DND-41 (cell line): ENCODE results near the gene PAIP2.
A peak's percentile ranks its signal among the peaks of the same experiment; 100 is the strongest.

Source experiments
- ATAC-seq: fragments of 200-7000 bp; cut with Tn5 transposase; 3 replicates; pipeline ENCODE4 v1.9.1; 2021; ENCODE audit warnings: low read depth; ENCODE audit not compliant: insufficient read depth
- DNase-seq: peaks from one replicate; pipeline ENCODE4 v3.0.0-alpha.2; 2020
- H2AFZ ChIP-seq: 2 replicates; pipeline ENCODE4 v1.6.0; 2012; ENCODE audit warnings: low read depth, low read length
- H3K27ac ChIP-seq: 2 replicates; pipeline ENCODE4 v1.5.1; 2012; ENCODE audit warnings: low read length, inconsistent platforms
- H3K27me3 ChIP-seq: fragments of 200-600 bp; sonication (generic); 2 replicates; pipeline ENCODE4 v1.6.0; 2012; ENCODE audit warnings: low read length, mild to moderate bottlenecking, inconsistent platforms; ENCODE audit not compliant: insufficient read depth, poor library complexity
- H3K36me3 ChIP-seq: 2 replicates; pipeline ENCODE4 v1.5.1; 2012; ENCODE audit warnings: low read length, inconsistent platforms; ENCODE audit not compliant: insufficient read depth
- H3K4me1 ChIP-seq: 2 replicates; pipeline ENCODE4 v1.5.1; 2012; ENCODE audit warnings: mild to moderate bottlenecking, low read length; ENCODE audit not compliant: insufficient read depth
- H3K4me2 ChIP-seq: 2 replicates; pipeline ENCODE4 v1.6.0; 2012; ENCODE audit warnings: mild to moderate bottlenecking, moderate library complexity, low read length, inconsistent platforms; ENCODE audit not compliant: insufficient read depth
- H3K4me3 ChIP-seq, 2 experiments: fragments of 200-600 bp in 1 of 2; shearing (Covaris generic) in 1 of 2; 2 replicates each; pipeline ENCODE4 v1.5.1; 2012 to 2016; ENCODE audit warnings: inconsistent platforms in 2 of 2, low read length in 2 of 2, mild to moderate bottlenecking in 2 of 2, low read depth in 1 of 2, moderate library complexity in 1 of 2
- H3K79me2 ChIP-seq: 2 replicates; pipeline ENCODE4 v1.6.0; 2012; ENCODE audit warnings: low read length, inconsistent platforms; ENCODE audit not compliant: insufficient read depth
- H3K9ac ChIP-seq: 2 replicates; pipeline ENCODE4 v1.6.0; 2012; ENCODE audit warnings: low read depth, mild to moderate bottlenecking, inconsistent platforms, low read length, moderate library complexity
- H3K9me3 ChIP-seq: 2 replicates; pipeline ENCODE4 v1.5.1; 2012; ENCODE audit warnings: low read length, moderate library complexity, mild to moderate bottlenecking, inconsistent platforms; ENCODE audit not compliant: insufficient read depth, severe bottlenecking
- H4K20me1 ChIP-seq: 2 replicates; pipeline ENCODE4 v1.6.0; 2012; ENCODE audit warnings: low read length; ENCODE audit not compliant: insufficient read depth
- EZH2 ChIP-seq: IDR thresholded peaks from 3 replicates; pipeline ENCODE4 v1.6.1; 2012; ENCODE audit warnings: borderline replicate concordance, low read depth, mild to moderate bottlenecking, moderate library complexity, low read length, inconsistent platforms; ENCODE audit not compliant: severe bottlenecking
- TF ChIP-seq, protein P1 (sequence below): IDR thresholded peaks from 2 replicates; pipeline ENCODE4 v1.5.1; 2012; ENCODE audit warnings: borderline replicate concordance, low read length, moderate library complexity, mild to moderate bottlenecking; ENCODE audit not compliant: poor library complexity, severe bottlenecking; ENCODE audit errors: extremely low read depth

Gene PAIP2

DNA sequence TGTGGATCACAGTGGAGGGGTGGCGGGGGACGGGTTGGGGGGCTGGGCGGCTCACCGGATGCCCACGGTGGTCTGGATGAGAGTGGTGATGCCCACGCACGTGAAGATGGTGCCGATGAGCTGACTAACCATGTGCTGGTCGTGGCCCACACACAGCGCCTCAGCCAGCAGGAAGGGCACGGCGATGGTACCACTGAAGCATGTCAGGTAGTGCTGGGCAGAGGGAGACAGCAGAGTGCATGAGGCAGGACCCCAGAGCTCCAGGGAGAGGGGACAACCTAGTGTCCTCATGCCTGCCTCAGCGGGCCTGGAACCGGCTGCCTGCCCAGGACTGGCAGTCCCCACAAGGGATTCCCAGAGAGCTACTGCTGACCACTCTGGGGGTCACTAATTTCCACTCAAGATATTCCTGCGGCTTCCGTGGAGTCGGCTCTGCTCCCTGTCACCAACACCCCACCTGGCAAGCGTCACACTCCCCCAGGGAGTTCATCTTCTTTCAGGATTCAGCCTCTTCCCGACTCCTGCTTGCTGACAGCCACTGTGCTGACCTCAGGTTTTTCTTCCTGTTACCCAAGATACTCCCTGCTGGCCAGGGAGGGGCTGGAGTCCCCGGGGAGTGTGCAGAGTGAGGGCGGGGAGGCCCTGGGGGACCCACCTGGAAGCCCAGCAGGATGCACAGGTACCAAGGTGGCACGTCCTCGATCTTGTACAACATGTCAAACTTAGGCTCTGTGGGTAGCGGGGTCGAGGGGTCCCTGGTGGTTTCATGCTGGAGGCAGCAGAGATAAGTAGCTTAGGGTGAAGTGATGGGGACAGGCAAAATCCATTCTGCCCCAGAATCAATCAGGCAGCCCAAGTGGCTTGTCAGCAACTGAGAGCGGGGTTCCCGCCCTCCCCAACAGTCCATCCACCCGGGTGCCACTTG, 40.4 kb downstream of the PAIP2 start:
- peaks cover 33% of the 10 kb centered on the region for H3K36me3 ChIP-seq

DNA sequence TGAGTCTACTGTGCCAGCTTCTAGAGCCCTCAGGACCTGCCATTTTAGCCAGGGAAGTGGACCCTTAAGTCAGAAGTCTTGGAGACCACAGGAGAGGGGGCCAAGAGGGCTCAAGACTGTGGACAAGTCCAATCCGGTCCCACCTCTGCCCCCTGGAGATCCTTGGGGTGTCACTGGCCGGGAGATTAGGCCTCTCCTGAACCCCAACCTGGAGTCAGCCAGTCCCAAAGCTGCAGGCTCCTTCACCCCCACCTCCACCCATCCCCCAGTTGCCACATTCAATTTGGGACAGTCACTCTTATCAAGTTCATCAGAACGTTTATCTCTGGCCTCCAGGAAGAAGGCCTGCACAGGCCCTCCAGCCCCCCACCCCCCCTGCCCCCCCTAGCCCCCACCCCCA, 41.2 kb downstream of the PAIP2 start:
- Histone ChIP-seq H3K79me2 (peaks cover 27% of the 10 kb centered on the region), H3K36me3 (peaks cover 32% of the 10 kb centered on the region), H3K27ac (peak overlapping the region; percentile 47; the same call in 1 of the 2 replicates), H3K4me1 (peaks cover 47% of the 10 kb centered on the region), H3K4me2 (no peak overlapping the region), H3K27me3 (no peaks in the 10 kb centered on the region), H3K4me3 (no peak overlapping the region), H3K9ac (no peak overlapping the region), H2AFZ (no peak overlapping the region), H4K20me1 (peaks cover 19% of the 10 kb centered on the region), H3K9me3 (no peaks in the 10 kb centered on the region)
- ATAC-seq (no peak), DNase-seq (peak; percentile 15)
- TF ChIP-seq, protein P1, sequence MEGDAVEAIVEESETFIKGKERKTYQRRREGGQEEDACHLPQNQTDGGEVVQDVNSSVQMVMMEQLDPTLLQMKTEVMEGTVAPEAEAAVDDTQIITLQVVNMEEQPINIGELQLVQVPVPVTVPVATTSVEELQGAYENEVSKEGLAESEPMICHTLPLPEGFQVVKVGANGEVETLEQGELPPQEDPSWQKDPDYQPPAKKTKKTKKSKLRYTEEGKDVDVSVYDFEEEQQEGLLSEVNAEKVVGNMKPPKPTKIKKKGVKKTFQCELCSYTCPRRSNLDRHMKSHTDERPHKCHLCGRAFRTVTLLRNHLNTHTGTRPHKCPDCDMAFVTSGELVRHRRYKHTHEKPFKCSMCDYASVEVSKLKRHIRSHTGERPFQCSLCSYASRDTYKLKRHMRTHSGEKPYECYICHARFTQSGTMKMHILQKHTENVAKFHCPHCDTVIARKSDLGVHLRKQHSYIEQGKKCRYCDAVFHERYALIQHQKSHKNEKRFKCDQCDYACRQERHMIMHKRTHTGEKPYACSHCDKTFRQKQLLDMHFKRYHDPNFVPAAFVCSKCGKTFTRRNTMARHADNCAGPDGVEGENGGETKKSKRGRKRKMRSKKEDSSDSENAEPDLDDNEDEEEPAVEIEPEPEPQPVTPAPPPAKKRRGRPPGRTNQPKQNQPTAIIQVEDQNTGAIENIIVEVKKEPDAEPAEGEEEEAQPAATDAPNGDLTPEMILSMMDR: no peak
- TF ChIP-seq EZH2: no peak

More for the DNA sequence above, 40.4 kb downstream of the PAIP2 start:
- Histone ChIP-seq H3K9me3 (no peaks in the 10 kb centered on the region), H3K9ac (no peak overlapping the region), H2AFZ (no peak overlapping the region), H3K27me3 (no peaks in the 10 kb centered on the region), H3K79me2 (peaks cover 20% of the 10 kb centered on the region), H3K4me2 (no peak overlapping the region), H4K20me1 (peaks cover 14% of the 10 kb centered on the region), H3K4me3 (no peak overlapping the region), H3K27ac (peak overlapping the region; percentile 47; the same call in 1 of the 2 replicates), H3K4me1 (peaks cover 40% of the 10 kb centered on the region)
- no peak for ATAC-seq
- no peak for TF ChIP-seq EZH2
- TF ChIP-seq, protein P1: no peak
- DNase-seq: peak; percentile 27

DNA sequence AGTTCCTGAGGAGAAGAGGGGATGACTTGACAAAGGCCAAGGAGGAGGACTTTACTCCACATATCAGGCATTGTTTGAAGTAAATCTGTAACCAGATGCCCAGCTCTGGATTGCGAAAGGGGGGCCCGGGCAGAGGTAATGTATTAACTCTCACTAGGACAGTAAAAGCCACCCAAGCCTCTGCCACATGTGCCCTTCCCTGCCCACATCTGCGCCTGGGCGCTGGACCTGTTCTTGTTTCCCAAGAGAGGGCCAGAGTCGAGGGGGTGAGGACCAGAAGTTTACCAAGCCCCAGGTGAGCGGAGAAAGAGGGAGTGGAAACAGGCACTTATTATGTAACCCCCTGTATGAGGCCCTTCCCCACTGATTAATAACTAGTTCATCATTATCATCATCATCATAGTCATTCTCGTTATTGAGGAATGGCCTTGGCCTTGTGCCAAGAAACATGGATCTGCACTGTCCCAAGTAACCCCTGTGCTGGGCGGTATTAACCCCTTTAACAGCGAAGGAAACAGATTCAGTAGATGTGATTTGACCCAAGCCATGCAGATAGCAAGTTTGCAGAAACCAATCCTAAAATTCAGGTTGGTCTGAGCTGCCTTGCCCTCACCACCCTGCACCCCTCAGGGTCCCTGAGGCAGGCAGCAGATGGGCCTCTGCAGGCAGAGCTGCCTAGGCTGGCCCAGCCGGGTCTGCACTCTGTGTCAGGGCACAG, 41.8 kb downstream of the PAIP2 start, which contains the start of gene SLC23A1:
TSS of gene SLC23A1 (minus strand) at position 23 of the 718 bp plus-strand sequence. CDS start 44 bp downstream, outside the sequence.
- H4K20me1 ChIP-seq: peaks cover 24% of the 10 kb centered on the region
- H3K9ac ChIP-seq: peak within 1 kb of the TSS; percentile 87
- no peak within 1 kb of the TSS for H2AFZ ChIP-seq
- H3K27me3 ChIP-seq: no peaks in the 10 kb centered on the region
- no peak for DNase-seq
- no peak for TF ChIP-seq EZH2
- TF ChIP-seq, protein P1: no peak
- peaks cover 53% of the 10 kb centered on the region for H3K4me1 ChIP-seq
- H3K4me3 ChIP-seq: no peak within 1 kb of the TSS
- peaks cover 33% of the 10 kb centered on the region for H3K79me2 ChIP-seq
- no peaks in the 10 kb centered on the region for H3K9me3 ChIP-seq
- peaks cover 32% of the 10 kb centered on the region for H3K36me3 ChIP-seq
- H3K4me2 ChIP-seq: peak within 1 kb of the TSS; percentile 46; the same call in 1 of the 2 replicates
- no peak for ATAC-seq
- peak within 1 kb of the TSS; percentile 99 for H3K27ac ChIP-seq
